HG02884 (cell line): ENCODE measurements around the gene FBXL22.

Experiments
- ATAC-seq: cut with Tn5 transposase; IDR thresholded peaks from one replicate; pipeline ENCODE4 v1.9.1; 2021; ENCODE audit warnings: mild to moderate bottlenecking, moderate library complexity; ENCODE audit not compliant: unreplicated experiment

The FBXL22 gene

GRCh38 chr15:63597038-63597790, at the start of gene FBXL22:
Gene FBXL22 (plus strand): TSS chr15:63597387. CDS start chr15:63597393, 6 bp downstream.
- no peak for ATAC-seq

GRCh38 chr15:63551400-63551799, 45.8 kb upstream of the FBXL22 start:
- no peak for ATAC-seq

- ATAC-seq: no peak
These were observed 43.8 kb upstream of the FBXL22 start for GRCh38 chr15:63553388-63553791.

- no peak for ATAC-seq
These were observed 42.8 kb upstream of the FBXL22 start for GRCh38 chr15:63554337-63554927.

- ATAC-seq: no peak
These were observed 41.7 kb upstream of the FBXL22 start for GRCh38 chr15:63555507-63555906.

GRCh38 chr15:63556246-63556645, 40.9 kb upstream of the FBXL22 start:
- no peak for ATAC-seq

GRCh38 chr15:63556736-63557135, 40.5 kb upstream of the FBXL22 start:
- no peak for ATAC-seq

- ATAC-seq: no peak
These were observed 37.4 kb upstream of the FBXL22 start for GRCh38 chr15:63559753-63560152.

- no peak for ATAC-seq
These were observed 36.3 kb upstream of the FBXL22 start for GRCh38 chr15:63560741-63561448.

GRCh38 chr15:63564093-63564492, 33.1 kb upstream of the FBXL22 start:
- ATAC-seq: no peak

GRCh38 chr15:63565536-63566186, 31.5 kb upstream of the FBXL22 start:
- ATAC-seq: no peak

- no peak for ATAC-seq
These were observed 24.3 kb upstream of the FBXL22 start for GRCh38 chr15:63572749-63573464.

GRCh38 chr15:63573533-63573932, 23.7 kb upstream of the FBXL22 start:
- ATAC-seq: no peak

- ATAC-seq: no peak
These were observed 21.9 kb upstream of the FBXL22 start for GRCh38 chr15:63575312-63575711.

GRCh38 chr15:63576441-63576840, 20.7 kb upstream of the FBXL22 start:
- ATAC-seq: no peak

GRCh38 chr15:63582179-63582578, 15.0 kb upstream of the FBXL22 start:
- no peak for ATAC-seq

GRCh38 chr15:63582718-63583426, 14.3 kb upstream of the FBXL22 start:
- ATAC-seq: no peak

GRCh38 chr15:63586790-63587189, 10.4 kb upstream of the FBXL22 start:
- no peak for ATAC-seq

- no peak for ATAC-seq
These were observed 9.7 kb upstream of the FBXL22 start for GRCh38 chr15:63587527-63587926.

- no peak for ATAC-seq
These were observed 8.4 kb upstream of the FBXL22 start for GRCh38 chr15:63588826-63589225.
